PC-3 (cell line): ENCODE data around the gene ZDHHC1.

ENCODE experiments used
- EZH2 ChIP-seq: fragments of 300-600 bp; sonication (generic); IDR thresholded peaks from one replicate; pipeline ENCODE4 v1.6.1; 2017; ENCODE audit warnings: antibody characterized with exemption, mild to moderate bottlenecking, low read length; ENCODE audit not compliant: unreplicated experiment
- TF ChIP-seq, protein P1 (sequence below): fragments of 300-600 bp; sonication (generic); conservative IDR thresholded peaks from 2 replicates; pipeline ENCODE4 v1.5.1; 2017; ENCODE audit warnings: antibody characterized with exemption, low read depth, mild to moderate bottlenecking, low read length

DNA sequence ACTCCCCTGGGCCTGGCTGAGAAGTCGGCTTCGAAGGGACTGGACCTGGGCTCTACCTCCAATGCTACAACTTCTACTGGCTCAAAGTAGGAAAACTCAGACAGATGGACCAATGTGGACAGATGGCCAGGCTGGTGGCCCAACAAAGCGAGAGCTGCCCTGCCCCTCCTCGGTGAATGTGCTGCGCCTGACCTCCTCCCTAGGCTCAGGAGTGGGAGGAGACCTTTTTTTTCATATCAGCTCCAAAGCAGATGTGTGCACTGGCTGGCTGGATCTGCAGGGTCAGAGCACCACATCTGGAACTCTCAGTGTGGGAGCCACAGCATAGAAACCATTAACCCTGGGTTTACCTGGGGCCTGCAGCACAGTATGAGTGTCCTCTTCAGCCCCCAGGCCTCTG is 43.9 kb upstream of the ZDHHC1 start:
- TF ChIP-seq, protein P1, sequence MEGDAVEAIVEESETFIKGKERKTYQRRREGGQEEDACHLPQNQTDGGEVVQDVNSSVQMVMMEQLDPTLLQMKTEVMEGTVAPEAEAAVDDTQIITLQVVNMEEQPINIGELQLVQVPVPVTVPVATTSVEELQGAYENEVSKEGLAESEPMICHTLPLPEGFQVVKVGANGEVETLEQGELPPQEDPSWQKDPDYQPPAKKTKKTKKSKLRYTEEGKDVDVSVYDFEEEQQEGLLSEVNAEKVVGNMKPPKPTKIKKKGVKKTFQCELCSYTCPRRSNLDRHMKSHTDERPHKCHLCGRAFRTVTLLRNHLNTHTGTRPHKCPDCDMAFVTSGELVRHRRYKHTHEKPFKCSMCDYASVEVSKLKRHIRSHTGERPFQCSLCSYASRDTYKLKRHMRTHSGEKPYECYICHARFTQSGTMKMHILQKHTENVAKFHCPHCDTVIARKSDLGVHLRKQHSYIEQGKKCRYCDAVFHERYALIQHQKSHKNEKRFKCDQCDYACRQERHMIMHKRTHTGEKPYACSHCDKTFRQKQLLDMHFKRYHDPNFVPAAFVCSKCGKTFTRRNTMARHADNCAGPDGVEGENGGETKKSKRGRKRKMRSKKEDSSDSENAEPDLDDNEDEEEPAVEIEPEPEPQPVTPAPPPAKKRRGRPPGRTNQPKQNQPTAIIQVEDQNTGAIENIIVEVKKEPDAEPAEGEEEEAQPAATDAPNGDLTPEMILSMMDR, result no peak
- no peak for TF ChIP-seq EZH2
